Measurements from ENCODE around the gene BBOF1.

DNA sequence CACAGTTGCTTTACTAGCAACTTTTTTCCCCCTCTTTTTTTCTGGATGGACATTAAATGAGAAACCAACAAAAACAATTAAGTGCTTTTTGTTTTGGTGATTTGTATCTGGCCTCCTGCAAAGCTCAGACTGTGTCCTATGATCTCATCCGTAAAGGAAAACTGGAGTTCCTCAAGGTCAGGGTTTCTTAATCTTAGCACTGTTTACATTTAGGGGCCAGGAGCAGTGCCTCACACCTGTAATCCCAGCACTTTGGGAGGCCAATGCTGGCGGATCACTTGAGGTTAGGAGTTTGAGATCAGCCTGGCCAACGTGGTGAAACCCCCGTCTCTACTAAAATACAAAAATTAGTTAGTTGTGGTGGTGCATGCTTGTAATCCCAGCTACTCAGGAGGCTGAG is 28.1 kb upstream of the BBOF1 start:
- TF ChIP-seq CTCF (conservative IDR thresholded peaks at IDR 0.05) (no peak), EZH2 (IDR thresholded peaks at IDR 0.05; ENCODE audit: low read depth) (no peak)

All from PC-9 (cell line).